ENCODE results near the gene SPACA6. TPM values are rescaled to one million over a fixed set of nuclear protein-coding genes. Genes with fewer than 3 reads are reported as not detected.
"Not testable (repeated sequence)": the region's sequence is repeated elsewhere in the genome, so short reads cannot be mapped to it uniquely, and the experiment has no call there.

The SPACA6 gene
- total and polyA plus RNA-seq, 2 donors, result 2.7 to 10.5 TPM

GRCh38 chr19:51660975-51661600 is 32.0 kb upstream of the SPACA6 start:
- peaks cover 0 to 6% of the 10 kb centered on the region in 2 donors for H3K27me3 ChIP-seq (ENCODE audit: control insufficient read depth in 2 of 2, insufficient read depth in 1 of 2, low read length in 1 of 2)
- peaks cover 0 to 2% of the 10 kb centered on the region in 2 donors for H3K4me1 ChIP-seq (ENCODE audit: control insufficient read depth in 2 of 2, insufficient read depth in 2 of 2, low read length in 2 of 2)
- WGBS, result 15% methylated on average over 10 of the region's 10 CpGs
- H3K27ac ChIP-seq (ENCODE audit: low read depth in 1 of 2, low read length in 1 of 2), result no peak overlapping the region
- no peak overlapping the region for H3K4me3 ChIP-seq (ENCODE audit: low read length in 2 of 2)
- H3K36me3 ChIP-seq (ENCODE audit: control insufficient read depth in 2 of 2, insufficient read depth in 2 of 2, low read length in 1 of 2), result no peaks in the 10 kb centered on the region
- no peaks in the 10 kb centered on the region for H3K9me3 ChIP-seq (ENCODE audit: control insufficient read depth in 2 of 2, insufficient read depth in 1 of 2, low read length in 1 of 2)
- peak in 7 of 9 donors; percentile 8 to 51 (median 37) for DNase-seq (ENCODE audit: low read depth in 6 of 9, low spot score in 9 of 9)

DNA sequence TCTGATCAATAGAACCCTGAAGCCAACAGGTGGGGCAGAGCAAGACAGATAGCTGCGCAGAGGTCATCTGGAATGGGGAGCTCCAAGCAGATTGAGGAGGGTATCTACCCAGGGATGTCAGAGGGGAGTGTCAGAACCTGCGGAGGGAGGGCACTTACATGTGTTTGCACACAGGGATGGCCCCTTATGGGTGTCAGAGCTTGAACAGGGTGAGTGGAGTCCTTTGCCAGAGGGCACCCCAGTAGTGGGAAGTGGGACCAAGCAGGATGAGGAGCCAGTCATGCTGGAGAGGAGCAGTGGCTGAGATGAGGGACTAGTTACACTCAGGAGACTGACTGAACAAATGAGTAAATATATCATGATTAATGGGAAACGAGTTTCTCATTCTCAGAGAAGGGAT is 29.5 kb upstream of the SPACA6 start:
- no peak for DNase-seq (ENCODE audit: low read depth in 6 of 9, low spot score in 9 of 9)
- H3K27me3 ChIP-seq (ENCODE audit: control insufficient read depth in 2 of 2, insufficient read depth in 1 of 2, low read length in 1 of 2), result peaks cover 0 to 6% of the 10 kb centered on the region in 2 donors

GRCh38 chr19:51664131-51664530 is 29.0 kb upstream of the SPACA6 start:
- Histone ChIP-seq H3K9me3 (ENCODE audit: control insufficient read depth in 2 of 2, insufficient read depth in 1 of 2, low read length in 1 of 2) (no peaks in the 10 kb centered on the region), H3K4me1 (ENCODE audit: control insufficient read depth in 2 of 2, insufficient read depth in 2 of 2, low read length in 2 of 2) (no peaks in the 10 kb centered on the region), H3K27ac (ENCODE audit: low read depth in 1 of 2, low read length in 1 of 2) (no peak overlapping the region), H3K27me3 (ENCODE audit: control insufficient read depth in 2 of 2, insufficient read depth in 1 of 2, low read length in 1 of 2) (peaks cover 0 to 6% of the 10 kb centered on the region in 2 donors), H3K36me3 (ENCODE audit: control insufficient read depth in 2 of 2, insufficient read depth in 2 of 2, low read length in 1 of 2) (no peaks in the 10 kb centered on the region), H3K4me3 (ENCODE audit: low read length in 2 of 2) (no peak overlapping the region)
- WGBS, result 57% methylated on average over 1 of the region's 1 CpG
- no peak for DNase-seq (ENCODE audit: low read depth in 6 of 9, low spot score in 9 of 9)

More for the DNA sequence above, 29.5 kb upstream of the SPACA6 start:
- H3K4me1 ChIP-seq (ENCODE audit: control insufficient read depth in 2 of 2, insufficient read depth in 2 of 2, low read length in 2 of 2), result no peaks in the 10 kb centered on the region
- no peak overlapping the region for H3K4me3 ChIP-seq (ENCODE audit: low read length in 2 of 2)
- no peaks in the 10 kb centered on the region for H3K36me3 ChIP-seq (ENCODE audit: control insufficient read depth in 2 of 2, insufficient read depth in 2 of 2, low read length in 1 of 2)
- whole genome bisulfite sequencing, result 73% methylated on average over 3 of the region's 3 CpGs
- no peak overlapping the region for H3K27ac ChIP-seq (ENCODE audit: low read depth in 1 of 2, low read length in 1 of 2)
- no peaks in the 10 kb centered on the region for H3K9me3 ChIP-seq (ENCODE audit: control insufficient read depth in 2 of 2, insufficient read depth in 1 of 2, low read length in 1 of 2)

DNA sequence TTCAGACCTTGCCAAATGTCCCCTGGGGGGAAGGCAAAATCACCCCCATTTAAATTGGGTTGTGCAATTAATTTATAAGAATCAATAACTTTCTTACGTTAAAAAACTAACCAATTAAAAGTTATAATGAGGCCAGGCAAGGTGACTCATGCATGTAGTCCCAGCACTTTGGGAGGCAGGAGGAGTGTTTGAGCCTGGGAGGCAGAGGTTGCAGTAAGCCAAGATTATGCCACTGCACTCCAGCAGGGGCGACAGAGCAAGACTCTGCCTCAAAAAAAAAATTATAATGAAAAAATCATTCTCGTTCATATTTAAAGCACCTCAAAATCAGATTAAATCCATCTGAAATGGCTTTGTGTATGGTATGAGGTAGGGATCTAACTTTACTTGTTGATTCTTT is 28.1 kb upstream of the SPACA6 start:
- Histone ChIP-seq H3K9me3 (ENCODE audit: control insufficient read depth in 2 of 2, insufficient read depth in 1 of 2, low read length in 1 of 2) (no peaks in the 10 kb centered on the region), H3K27me3 (ENCODE audit: control insufficient read depth in 2 of 2, insufficient read depth in 1 of 2, low read length in 1 of 2) (peaks cover 0 to 6% of the 10 kb centered on the region in 2 donors), H3K4me3 (ENCODE audit: low read length in 2 of 2) (no peak overlapping the region), H3K4me1 (ENCODE audit: control insufficient read depth in 2 of 2, insufficient read depth in 2 of 2, low read length in 2 of 2) (no peaks in the 10 kb centered on the region), H3K27ac (ENCODE audit: low read depth in 1 of 2, low read length in 1 of 2) (no peak overlapping the region), H3K36me3 (ENCODE audit: control insufficient read depth in 2 of 2, insufficient read depth in 2 of 2, low read length in 1 of 2) (no peaks in the 10 kb centered on the region)
- no peak for DNase-seq (ENCODE audit: low read depth in 6 of 9, low spot score in 9 of 9)
- WGBS, result 73% methylated on average over 3 of the region's 3 CpGs

- WGBS, result 83% methylated on average over 3 of the region's 3 CpGs
- no peaks in the 10 kb centered on the region for H3K4me1 ChIP-seq (ENCODE audit: control insufficient read depth in 2 of 2, insufficient read depth in 2 of 2, low read length in 2 of 2)
- no peak overlapping the region for H3K27ac ChIP-seq (ENCODE audit: low read depth in 1 of 2, low read length in 1 of 2)
- H3K9me3 ChIP-seq (ENCODE audit: control insufficient read depth in 2 of 2, insufficient read depth in 1 of 2, low read length in 1 of 2), result no peaks in the 10 kb centered on the region
- peaks cover 0 to 6% of the 10 kb centered on the region in 2 donors for H3K27me3 ChIP-seq (ENCODE audit: control insufficient read depth in 2 of 2, insufficient read depth in 1 of 2, low read length in 1 of 2)
- no peak overlapping the region for H3K4me3 ChIP-seq (ENCODE audit: low read length in 2 of 2)
- DNase-seq (ENCODE audit: low read depth in 6 of 9, low spot score in 9 of 9), result no peak
- H3K36me3 ChIP-seq (ENCODE audit: control insufficient read depth in 2 of 2, insufficient read depth in 2 of 2, low read length in 1 of 2), result no peaks in the 10 kb centered on the region
These were observed 24.9 kb upstream of the SPACA6 start for GRCh38 chr19:51668216-51668615.

- H3K27me3 ChIP-seq (ENCODE audit: control insufficient read depth in 2 of 2, insufficient read depth in 1 of 2, low read length in 1 of 2); H3K36me3 ChIP-seq (ENCODE audit: control insufficient read depth in 2 of 2, insufficient read depth in 2 of 2, low read length in 1 of 2); H3K9me3 ChIP-seq (ENCODE audit: control insufficient read depth in 2 of 2, insufficient read depth in 1 of 2, low read length in 1 of 2); H3K4me3 ChIP-seq (ENCODE audit: low read length in 2 of 2); H3K4me1 ChIP-seq (ENCODE audit: control insufficient read depth in 2 of 2, insufficient read depth in 2 of 2, low read length in 2 of 2); DNase-seq (ENCODE audit: low read depth in 6 of 9, low spot score in 9 of 9); H3K27ac ChIP-seq (ENCODE audit: low read depth in 1 of 2, low read length in 1 of 2): not testable (repeated sequence)
- WGBS, result 73% methylated on average over 7 of the region's 7 CpGs
These were observed 17.1 kb upstream of the SPACA6 start for GRCh38 chr19:51675911-51676565.

DNA sequence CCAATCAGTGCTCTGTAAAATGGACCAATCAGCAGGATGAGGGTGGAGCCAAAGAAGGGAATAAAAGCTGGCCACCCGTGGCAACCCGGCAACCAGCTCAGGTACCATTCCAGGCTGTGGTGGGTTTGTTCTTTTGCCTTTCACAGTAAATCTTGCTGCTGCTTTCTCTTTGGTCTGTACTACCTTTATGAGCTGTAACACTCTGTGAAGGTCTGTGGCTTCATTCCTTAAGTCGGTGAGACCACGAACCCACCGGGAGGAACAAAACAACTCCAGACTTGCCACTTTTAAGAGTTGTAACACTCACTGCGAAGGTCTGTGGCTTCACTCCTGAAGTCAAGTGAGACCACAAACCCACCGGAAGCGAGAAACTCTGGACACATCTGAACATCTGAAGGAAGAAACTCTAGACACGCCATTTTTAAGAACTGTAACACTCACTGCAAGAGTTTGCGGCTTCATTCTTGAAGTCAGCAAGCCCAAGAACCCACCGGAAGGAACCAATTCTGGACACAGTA is 16.5 kb upstream of the SPACA6 start:
- H3K4me3 ChIP-seq (ENCODE audit: low read length in 2 of 2), result no peak overlapping the region
- H3K36me3 ChIP-seq (ENCODE audit: control insufficient read depth in 2 of 2, insufficient read depth in 2 of 2, low read length in 1 of 2), result no peaks in the 10 kb centered on the region
- H3K9me3 ChIP-seq (ENCODE audit: control insufficient read depth in 2 of 2, insufficient read depth in 1 of 2, low read length in 1 of 2), result no peaks in the 10 kb centered on the region
- peaks cover 0 to 4% of the 10 kb centered on the region in 2 donors for H3K4me1 ChIP-seq (ENCODE audit: control insufficient read depth in 2 of 2, insufficient read depth in 2 of 2, low read length in 2 of 2)
- WGBS, result 44% methylated on average over 11 of the region's 11 CpGs
- H3K27ac ChIP-seq (ENCODE audit: low read depth in 1 of 2, low read length in 1 of 2), result no peak overlapping the region
- DNase-seq (ENCODE audit: low read depth in 6 of 9, low spot score in 9 of 9), result peak in 1 of 9 donors; percentile 28
- no peaks in the 10 kb centered on the region for H3K27me3 ChIP-seq (ENCODE audit: control insufficient read depth in 2 of 2, insufficient read depth in 1 of 2, low read length in 1 of 2)

DNA sequence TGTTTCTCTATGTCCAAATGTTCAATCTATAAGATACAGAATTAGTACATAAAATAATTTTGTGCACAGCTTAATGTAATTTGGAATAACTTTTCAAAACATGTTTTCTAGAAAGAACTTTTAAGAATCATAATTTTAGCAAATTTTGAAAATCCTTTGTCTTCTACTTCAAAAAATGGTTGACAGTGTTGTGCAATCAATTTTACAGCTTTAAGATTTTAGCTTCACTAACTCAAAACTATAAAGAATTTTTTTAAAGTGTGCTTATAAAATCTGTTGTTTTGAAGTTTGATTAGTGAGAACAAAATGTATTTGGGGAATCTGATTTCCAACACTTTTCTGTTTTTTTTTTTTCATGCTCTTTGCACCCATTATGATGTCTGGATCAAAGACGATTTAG is 12.7 kb upstream of the SPACA6 start:
- H3K27me3 ChIP-seq (ENCODE audit: control insufficient read depth in 2 of 2, insufficient read depth in 1 of 2, low read length in 1 of 2), result no peaks in the 10 kb centered on the region
- no peak overlapping the region for H3K27ac ChIP-seq (ENCODE audit: low read depth in 1 of 2, low read length in 1 of 2)
- H3K4me1 ChIP-seq (ENCODE audit: control insufficient read depth in 2 of 2, insufficient read depth in 2 of 2, low read length in 2 of 2), result peaks cover 0 to 4% of the 10 kb centered on the region in 2 donors
- no peaks in the 10 kb centered on the region for H3K36me3 ChIP-seq (ENCODE audit: control insufficient read depth in 2 of 2, insufficient read depth in 2 of 2, low read length in 1 of 2)
- H3K4me3 ChIP-seq (ENCODE audit: low read length in 2 of 2), result no peak overlapping the region
- DNase-seq (ENCODE audit: low read depth in 6 of 9, low spot score in 9 of 9), result no peak
- 93% methylated on average over 1 of the region's 1 CpG for WGBS
- H3K9me3 ChIP-seq (ENCODE audit: control insufficient read depth in 2 of 2, insufficient read depth in 1 of 2, low read length in 1 of 2), result no peaks in the 10 kb centered on the region

GRCh38 chr19:51681286-51681941 is 11.7 kb upstream of the SPACA6 start:
- Histone ChIP-seq H3K36me3 (ENCODE audit: control insufficient read depth in 2 of 2, insufficient read depth in 2 of 2, low read length in 1 of 2) (no peaks in the 10 kb centered on the region), H3K9me3 (ENCODE audit: control insufficient read depth in 2 of 2, insufficient read depth in 1 of 2, low read length in 1 of 2) (no peaks in the 10 kb centered on the region), H3K4me1 (ENCODE audit: control insufficient read depth in 2 of 2, insufficient read depth in 2 of 2, low read length in 2 of 2) (peaks cover 0 to 4% of the 10 kb centered on the region in 2 donors), H3K27me3 (ENCODE audit: control insufficient read depth in 2 of 2, insufficient read depth in 1 of 2, low read length in 1 of 2) (no peaks in the 10 kb centered on the region), H3K4me3 (ENCODE audit: low read length in 2 of 2) (no peak overlapping the region), H3K27ac (ENCODE audit: low read depth in 1 of 2, low read length in 1 of 2) (no peak overlapping the region)
- 77% methylated on average over 3 of the region's 3 CpGs for WGBS
- no peak for DNase-seq (ENCODE audit: low read depth in 6 of 9, low spot score in 9 of 9)

Measured in thymus (tissue), 11 donors.